GM12878 (cell line): Measurements from ENCODE around the gene CEBPG. TPM values are rescaled to one million over a fixed set of nuclear protein-coding genes. Genes with fewer than 3 reads are reported as not detected.

Source experiments
- ATAC-seq: fragments of 200-7000 bp; cut with Tn5 transposase; 3 replicates; pipeline ENCODE4 v1.9.1; 2020; ENCODE audit warnings: mild to moderate bottlenecking, moderate library complexity
- BruUV-seq: library from RNA; stranded (reverse); fragments of 400-500 nt; replicated peaks from 2 replicates; lab custom pipeline; 2021; lab: Mats Ljungman, UMichigan
- CTCF ChIA-PET: fragments of 300-600 bp; sonication (Branson Sonifier 250); formaldehyde crosslinking; extraction: SDS; loops from one replicate; lab custom pipeline; 2021; ENCODE audit warnings: inconsistent platforms; lab: Yijun Ruan, JAX
- POLR2A ChIA-PET: fragments of 350-600 bp; formaldehyde crosslinking; extraction: SDS; loops from one replicate; lab custom pipeline; 2021; ENCODE audit warnings: inconsistent platforms; lab: Charles Lee
- RAD21 ChIA-PET: fragments of 300-600 bp; sonication (Branson Sonifier 250); formaldehyde crosslinking; loops from one replicate; lab custom pipeline; 2023; ENCODE audit warnings: antibody characterized with exemption; ENCODE audit not compliant: unreplicated experiment; lab: Charles Lee
- SMC1A ChIA-PET: fragments of 300-600 bp; sonication (Branson Sonifier 250); formaldehyde crosslinking; loops from one replicate; lab custom pipeline; 2023; ENCODE audit not compliant: unreplicated experiment, uncharacterized antibody; lab: Charles Lee
- DNase-seq: peaks from one replicate; pipeline ENCODE4 v3.0.0-alpha.2; 2011; ENCODE audit warnings: low read depth, low spot score
- FAIRE-seq: peaks from 3 replicates; lab custom pipeline; 2011; peaks lifted over from hg19 to GRCh38; lab: Jason Lieb, UNC
- H2AFZ ChIP-seq: 2 replicates; pipeline ENCODE4 v1.6.0; 2011; ENCODE audit warnings: low read depth, low read length, control low read depth; ENCODE audit not compliant: control insufficient read depth
- H3K27ac ChIP-seq: 2 replicates; pipeline ENCODE4 v1.5.1; 2011; ENCODE audit warnings: control low read depth; ENCODE audit not compliant: control insufficient read depth, insufficient read depth
- H3K27me3 ChIP-seq, 2 experiments: replicated peaks in 1 of 2; 2 replicates each; pipeline versions ENCODE4 v1.6.0 to v1.6.1; 2011; ENCODE audit warnings: low read length in 1 of 2; ENCODE audit not compliant: control insufficient read depth in 2 of 2, insufficient read depth in 2 of 2
- H3K36me3 ChIP-seq, 2 experiments: 2 replicates each; pipeline ENCODE4 v1.5.1; 2011; ENCODE audit warnings: low read length in 1 of 2; ENCODE audit not compliant: control insufficient read depth in 2 of 2, insufficient read depth in 2 of 2
- H3K4me1 ChIP-seq: 2 replicates; pipeline ENCODE4 v1.6.1; 2011; ENCODE audit warnings: mild to moderate bottlenecking, low read length, moderate library complexity, mixed read lengths; ENCODE audit not compliant: control insufficient read depth, insufficient read depth
- H3K4me2 ChIP-seq: 2 replicates; pipeline ENCODE4 v1.6.0; 2011; ENCODE audit warnings: control low read depth; ENCODE audit not compliant: control insufficient read depth, insufficient read depth
- H3K4me3 ChIP-seq: fragments of 200-600 bp; sonication (generic); 2 replicates; pipeline ENCODE4 v1.5.1; 2016
- H3K79me2 ChIP-seq: 2 replicates; pipeline ENCODE4 v1.6.0; 2011; ENCODE audit warnings: low read length; ENCODE audit not compliant: control insufficient read depth, insufficient read depth
- H3K9ac ChIP-seq: 2 replicates; pipeline ENCODE4 v1.8.0; 2011; ENCODE audit warnings: low read length, control low read depth, mixed read lengths; ENCODE audit not compliant: control insufficient read depth, insufficient read depth
- H3K9me3 ChIP-seq: replicated peaks from 3 replicates; pipeline ENCODE4 v1.5.1; 2011; ENCODE audit warnings: mild to moderate bottlenecking, low read length; ENCODE audit not compliant: control insufficient read depth, insufficient read depth
- H4K20me1 ChIP-seq: 2 replicates; pipeline ENCODE4 v1.6.0; 2011; ENCODE audit not compliant: control insufficient read depth, insufficient read depth
- BCL11A ChIP-seq: IDR thresholded peaks from 2 replicates; pipeline ENCODE4 v1.6.1; 2011; ENCODE audit warnings: low read depth, low read length
- BRCA1 ChIP-seq: IDR thresholded peaks from 2 replicates; pipeline ENCODE4 v1.6.1; 2011; ENCODE audit warnings: low read depth, low read length, improper control_type of control experiment
- IKZF2 ChIP-seq, 2 experiments: fragments of 450-650 bp; IDR thresholded peaks; 2 replicates each; pipeline ENCODE4 v1.6.1; 2017; ENCODE audit warnings: mild to moderate bottlenecking in 2 of 2, moderate library complexity in 2 of 2
- IRF4 ChIP-seq: IDR thresholded peaks from 2 replicates; pipeline ENCODE4 v1.6.1; 2011; ENCODE audit warnings: low read depth, low read length
- KLF5 ChIP-seq: fragments of 450-650 bp; IDR thresholded peaks from 2 replicates; pipeline ENCODE4 v1.6.1; 2014; ENCODE audit warnings: mild to moderate bottlenecking; ENCODE audit not compliant: partially characterized antibody
- MXI1 ChIP-seq: fragments of 150-350 bp; IDR thresholded peaks from 2 replicates; pipeline ENCODE4 v1.6.1; 2011; ENCODE audit warnings: low read depth, mild to moderate bottlenecking, inconsistent platforms, low read length, improper control_type of control experiment
- MYB ChIP-seq: fragments of 150-350 bp; IDR thresholded peaks from 2 replicates; pipeline ENCODE4 v1.6.1; 2014; ENCODE audit warnings: mild to moderate bottlenecking, low read depth, low read length, borderline replicate concordance
- NFYB ChIP-seq: IDR thresholded peaks from 2 replicates; pipeline ENCODE4 v1.6.1; 2011; ENCODE audit warnings: low read depth, mild to moderate bottlenecking, low read length, improper control_type of control experiment, moderate library complexity; ENCODE audit not compliant: insufficient read depth
- SRF ChIP-seq, 2 experiments: IDR thresholded peaks; 2 replicates each; pipeline ENCODE4 v1.6.1; 2011; ENCODE audit warnings: low read depth in 2 of 2, low read length in 2 of 2, mild to moderate bottlenecking in 1 of 2, moderate library complexity in 1 of 2
- YBX1 ChIP-seq: fragments of 450-650 bp; IDR thresholded peaks from 2 replicates; pipeline ENCODE4 v1.6.1; 2016; ENCODE audit warnings: antibody characterized with exemption
- ZNF274 ChIP-seq: IDR thresholded peaks from one replicate; pipeline ENCODE4 v1.8.0; 2011; ENCODE audit not compliant: insufficient read length, insufficient read depth
- WGBS: methylation state at CpG from one replicate; pipeline ENCODE4 v1.1.6; 2016; ENCODE audit warnings: low lambda C conversion rate; ENCODE audit not compliant: insufficient replicate concordance, insufficient coverage; ENCODE audit errors: missing lambda C conversion rate; 5-methylcytosine and 5-hydroxymethylcytosine counted together
- in situ Hi-C: fragments of 300-500 bp; cut with MboI; formaldehyde crosslinking; loops from 9 replicates; pipeline ENCODE4 v1.14.3; 2018; ENCODE audit warnings: mixed read lengths
- intact Hi-C: fragments of 100-400 bp; cut with micrococcal nuclease; formaldehyde crosslinking; loops from one replicate; pipeline ENCODE4 v1.14.2; 2022; ENCODE audit not compliant: unreplicated experiment
- polyA plus RNA-seq, 11 experiments: library from polyadenylated mRNA; depleted of rRNA in 4 of 11; unstranded in 6 of 11; stranded (reverse) in 5 of 11; fragments of >200 nt; fragmentation: Nextera tagmentation in 4 of 11; fragmentation: Illumina TruSeq in 1 of 11; extraction: Ambion mirVana in 4 of 11; extraction: Trizol in 1 of 11; gene quantifications; 1 replicate in 1 of 11; 2 replicates in 10 of 11; pipeline versions ENCODE4 v1.2.1 to v1.2.3, GENCODE V29; 2011 to 2016; ENCODE audit warnings: inconsistent platforms in 2 of 11, missing spikeins in 2 of 11, low read depth in 1 of 11
- total RNA-seq, 4 experiments: library from RNA; depleted of rRNA in 3 of 4; stranded (reverse); fragments of >200 nt in 3 of 4; fragmentation: Illumina TruSeq in 1 of 4; extraction: Trizol in 1 of 4; gene quantifications; 2 replicates each; pipeline versions ENCODE4 v1.2.1 to v1.2.3, GENCODE V29; 2013 to 2021
- TF ChIP-seq, protein P1 (sequence below): fragments of 450-650 bp; IDR thresholded peaks from 2 replicates; pipeline ENCODE4 v1.6.1; 2018; ENCODE audit warnings: borderline replicate concordance, mild to moderate bottlenecking; ENCODE audit not compliant: partially characterized antibody

CEBPG gene
- total and polyA plus RNA-seq, 10 of the 15 experiments (the other 5 are each of a cell fraction or from before 2014, with no cell fraction given), result 5.2 to 22.4 (median 20.0) TPM

DNA sequence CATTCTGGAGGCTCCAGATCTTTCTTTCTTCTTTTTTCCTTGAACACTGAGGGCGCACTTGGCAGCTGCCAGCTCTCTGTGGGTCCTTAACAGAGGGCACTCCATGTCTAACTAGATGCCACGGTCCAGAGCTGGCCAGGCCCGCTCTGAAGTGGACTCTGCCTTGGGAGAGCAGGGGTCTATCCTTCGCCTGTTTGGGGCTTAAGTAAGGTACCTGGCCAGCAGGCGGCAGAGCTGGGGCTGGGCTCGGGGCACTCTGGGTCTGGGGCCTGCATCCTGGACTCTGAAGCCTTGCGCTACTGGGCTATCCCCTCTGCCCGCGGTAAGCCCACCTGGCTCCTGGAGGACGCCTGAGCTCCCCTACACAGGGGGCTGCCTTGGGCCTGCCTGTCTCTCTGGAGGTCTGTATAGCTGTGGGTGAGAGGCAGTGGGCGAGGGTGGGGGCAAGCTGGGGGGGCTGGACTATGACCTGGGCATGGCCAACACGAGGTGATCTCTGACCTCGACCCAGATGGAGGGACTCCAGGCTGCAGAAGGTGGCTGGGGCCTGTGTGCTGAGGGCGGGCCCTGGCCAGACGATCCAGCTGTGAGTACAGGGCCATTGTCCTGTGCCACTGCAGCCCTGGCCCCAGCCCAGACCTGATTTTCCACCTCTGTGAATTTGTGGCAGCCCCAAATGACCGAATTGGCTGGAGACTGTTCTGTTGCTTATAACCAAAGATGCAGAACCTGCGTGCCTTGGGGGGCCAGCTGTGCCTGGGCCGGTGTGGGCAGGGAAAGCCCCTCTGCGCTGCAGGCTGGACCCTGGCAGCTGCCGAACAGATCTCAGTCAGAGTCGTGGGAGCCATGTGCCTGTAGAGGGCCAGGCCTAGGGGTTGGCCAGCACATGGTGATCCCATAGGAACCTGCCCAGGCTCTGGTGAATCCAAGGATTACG, 26.5 kb downstream of the CEBPG start:
- no TSS peak for BruUV-seq
- FAIRE-seq (no peak), ATAC-seq (no peak), DNase-seq (no peak)
- no peak overlapping the region for H3K4me2 ChIP-seq
- H3K4me3 ChIP-seq, result no peak overlapping the region
- H3K9me3 ChIP-seq, result no peaks in the 10 kb centered on the region
- intact Hi-C loops (no loop called here), in situ Hi-C loops (no loop called here)
- H2AFZ ChIP-seq, result no peak overlapping the region
- H3K9ac ChIP-seq, result no peak overlapping the region
- H4K20me1 ChIP-seq, result no peaks in the 10 kb centered on the region
- H3K36me3 ChIP-seq, result no peaks in the 10 kb centered on the region
- ChIA-PET POLR2A (no interaction called here), CTCF (interaction anchor here (1.9 kb wide), 1 partner anchor 165 kb away, joined by 6 read pairs; no protein-coding TSS in a partner anchor), RAD21 (no interaction called here), SMC1A (no interaction called here)
- H3K4me1 ChIP-seq, result no peaks in the 10 kb centered on the region
- H3K27ac ChIP-seq, result no peak overlapping the region
- TF ChIP-seq, protein P1, sequence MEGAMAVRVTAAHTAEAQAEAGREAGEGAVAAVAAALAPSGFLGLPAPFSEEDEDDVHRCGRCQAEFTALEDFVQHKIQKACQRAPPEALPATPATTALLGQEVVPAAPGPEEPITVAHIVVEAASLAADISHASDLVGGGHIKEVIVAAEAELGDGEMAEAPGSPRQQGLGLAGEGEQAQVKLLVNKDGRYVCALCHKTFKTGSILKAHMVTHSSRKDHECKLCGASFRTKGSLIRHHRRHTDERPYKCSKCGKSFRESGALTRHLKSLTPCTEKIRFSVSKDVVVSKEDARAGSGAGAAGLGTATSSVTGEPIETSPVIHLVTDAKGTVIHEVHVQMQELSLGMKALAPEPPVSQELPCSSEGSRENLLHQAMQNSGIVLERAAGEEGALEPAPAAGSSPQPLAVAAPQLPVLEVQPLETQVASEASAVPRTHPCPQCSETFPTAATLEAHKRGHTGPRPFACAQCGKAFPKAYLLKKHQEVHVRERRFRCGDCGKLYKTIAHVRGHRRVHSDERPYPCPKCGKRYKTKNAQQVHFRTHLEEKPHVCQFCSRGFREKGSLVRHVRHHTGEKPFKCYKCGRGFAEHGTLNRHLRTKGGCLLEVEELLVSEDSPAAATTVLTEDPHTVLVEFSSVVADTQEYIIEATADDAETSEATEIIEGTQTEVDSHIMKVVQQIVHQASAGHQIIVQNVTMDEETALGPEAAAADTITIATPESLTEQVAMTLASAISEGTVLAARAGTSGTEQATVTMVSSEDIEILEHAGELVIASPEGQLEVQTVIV, result no peak
- TF ChIP-seq BRCA1 (no peak), SRF (IDR thresholded peaks at IDR 0.05; ENCODE audit: low read depth in 2 of 2, low read length in 2 of 2) (no peak), IKZF2 (IDR thresholded peaks at IDR 0.05) (no peak), ZNF274 (no peak), KLF5 (no peak), YBX1 (no peak), IRF4 (no peak), BCL11A (no peak), NFYB (no peak), MYB (no peak), MXI1 (no peak)
- H3K79me2 ChIP-seq, result no peaks in the 10 kb centered on the region
- no peaks in the 10 kb centered on the region for H3K27me3 ChIP-seq
- WGBS, result 63% methylated on average over 20 of the region's 22 CpGs
